Measurements from ENCODE around the gene TTC38.

- TF ChIP-seq, protein P1, sequence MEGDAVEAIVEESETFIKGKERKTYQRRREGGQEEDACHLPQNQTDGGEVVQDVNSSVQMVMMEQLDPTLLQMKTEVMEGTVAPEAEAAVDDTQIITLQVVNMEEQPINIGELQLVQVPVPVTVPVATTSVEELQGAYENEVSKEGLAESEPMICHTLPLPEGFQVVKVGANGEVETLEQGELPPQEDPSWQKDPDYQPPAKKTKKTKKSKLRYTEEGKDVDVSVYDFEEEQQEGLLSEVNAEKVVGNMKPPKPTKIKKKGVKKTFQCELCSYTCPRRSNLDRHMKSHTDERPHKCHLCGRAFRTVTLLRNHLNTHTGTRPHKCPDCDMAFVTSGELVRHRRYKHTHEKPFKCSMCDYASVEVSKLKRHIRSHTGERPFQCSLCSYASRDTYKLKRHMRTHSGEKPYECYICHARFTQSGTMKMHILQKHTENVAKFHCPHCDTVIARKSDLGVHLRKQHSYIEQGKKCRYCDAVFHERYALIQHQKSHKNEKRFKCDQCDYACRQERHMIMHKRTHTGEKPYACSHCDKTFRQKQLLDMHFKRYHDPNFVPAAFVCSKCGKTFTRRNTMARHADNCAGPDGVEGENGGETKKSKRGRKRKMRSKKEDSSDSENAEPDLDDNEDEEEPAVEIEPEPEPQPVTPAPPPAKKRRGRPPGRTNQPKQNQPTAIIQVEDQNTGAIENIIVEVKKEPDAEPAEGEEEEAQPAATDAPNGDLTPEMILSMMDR (IDR thresholded peaks at IDR 0.05; ENCODE audit: low read depth, low read length, poor library complexity, severe bottlenecking), result no peak
- no peak for TF ChIP-seq EZH2phosphoT487 (IDR thresholded peaks at IDR 0.05; ENCODE audit: borderline replicate concordance, low read length)
Observed at GRCh38 chr22:46286941-46287872, 19.4 kb downstream of the TTC38 start.
